GM12878 (cell line): ENCODE results near the gene EXPH5.

Experiments used
- BCL3 ChIP-seq: IDR thresholded peaks from 2 replicates; pipeline ENCODE4 v1.6.1; 2011; ENCODE audit warnings: borderline replicate concordance, low read depth, mild to moderate bottlenecking, moderate library complexity, low read length; ENCODE audit not compliant: insufficient read depth, poor library complexity, severe bottlenecking
- FOXK2 ChIP-seq: fragments of 450-650 bp; IDR thresholded peaks from 2 replicates; pipeline ENCODE4 v1.6.1; 2017; ENCODE audit warnings: mild to moderate bottlenecking, moderate library complexity
- NRF1 ChIP-seq: conservative IDR thresholded peaks from 2 replicates; pipeline ENCODE4 v1.6.1; 2011; ENCODE audit warnings: mild to moderate bottlenecking, low read depth, low read length, improper control_type of control experiment
- POLR2A ChIP-seq: IDR thresholded peaks from 2 replicates; pipeline ENCODE4 v1.6.1; 2011; ENCODE audit warnings: low read depth, mild to moderate bottlenecking, low read length
- SMARCA5 ChIP-seq: fragments of 450-650 bp; IDR thresholded peaks from 2 replicates; pipeline ENCODE4 v1.6.1; 2017; ENCODE audit warnings: mild to moderate bottlenecking

DNA sequence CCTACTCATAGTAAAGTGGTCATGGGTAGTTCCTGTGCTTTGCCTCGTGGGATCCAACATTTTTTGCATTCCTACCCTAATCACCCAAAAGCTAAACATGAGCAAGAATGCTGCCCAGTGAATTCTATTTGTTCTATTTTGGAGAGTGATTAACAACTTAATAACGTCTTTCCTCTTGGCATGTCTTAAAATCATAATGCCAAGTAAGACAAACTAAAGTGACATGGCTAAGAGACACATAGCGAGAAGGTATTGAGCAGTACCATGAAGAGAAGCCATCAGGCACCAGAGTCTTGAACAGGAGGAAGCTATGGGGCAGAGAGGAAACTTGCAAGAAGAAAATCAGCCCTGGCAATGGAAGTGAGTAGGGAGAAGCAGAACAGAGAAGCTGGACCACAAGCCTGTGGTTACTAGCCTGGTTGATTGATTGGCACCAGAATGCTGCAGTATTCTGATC is 32.0 kb downstream of the EXPH5 start:
- no peak for TF ChIP-seq NRF1
- TF ChIP-seq POLR2A: no peak
- no peak for TF ChIP-seq BCL3
- TF ChIP-seq FOXK2: no peak
- no peak for TF ChIP-seq SMARCA5
